NCI-H2196 treated with DMSO at 0.1 percent for 48 hours (cell line): ENCODE results near the gene CERT1.

Experiments
- DNase-seq: peaks from one replicate; lab custom pipeline; 2025; ENCODE audit not compliant: unreplicated experiment; lab: John Stamatoyannopoulos, UW

The CERT1 gene

GRCh38 chr5:75412111-75412990, 99.1 kb downstream of the CERT1 start:
- DNase-seq, result no peak

GRCh38 chr5:75405296-75405695, 106.1 kb downstream of the CERT1 start:
- DNase-seq, result no peak

DNA sequence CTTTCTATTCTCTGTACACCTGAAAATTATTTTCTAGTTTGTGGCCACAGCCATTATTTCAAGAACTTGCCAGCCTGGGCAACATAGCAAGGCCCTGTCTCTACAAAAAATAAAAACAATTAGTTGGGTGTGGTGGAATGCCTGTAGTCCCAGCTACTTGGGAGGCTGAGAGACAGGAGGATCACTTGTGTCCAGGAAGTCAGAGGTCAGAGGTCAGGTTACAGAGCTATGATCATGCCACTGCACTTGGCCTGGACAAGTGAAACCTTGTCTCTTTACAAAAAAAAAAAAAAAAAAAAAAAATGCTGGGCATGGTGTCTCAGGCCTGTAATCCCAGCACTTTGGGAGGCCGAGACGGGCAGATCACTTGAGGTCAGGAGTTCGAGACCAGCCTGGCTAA, 116.2 kb downstream of the CERT1 start:
- no peak for DNase-seq

DNA sequence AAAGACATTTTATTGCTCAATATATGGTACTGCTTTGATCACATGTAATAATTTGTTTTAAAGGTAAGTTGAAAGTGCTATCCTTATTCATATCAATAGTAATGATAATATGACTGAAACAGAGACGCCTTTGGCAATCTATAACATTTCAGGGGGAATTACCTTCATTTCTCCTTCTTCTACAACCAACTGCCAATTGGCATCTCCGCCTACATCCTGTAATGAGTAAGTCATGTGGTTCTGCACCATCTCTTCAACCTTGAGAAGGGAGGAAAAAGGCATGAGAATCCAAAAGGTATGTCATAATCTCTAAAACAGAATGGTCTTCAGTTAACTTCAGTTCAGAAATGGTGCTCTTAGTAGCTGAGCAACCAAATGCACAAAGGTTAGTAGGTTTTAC, 122.0 kb downstream of the CERT1 start:
- no peak for DNase-seq

- no peak for DNase-seq
Observed at GRCh38 chr5:75387806-75388205, 123.6 kb downstream of the CERT1 start.

GRCh38 chr5:75384218-75384617, 127.2 kb downstream of the CERT1 start:
- no peak for DNase-seq

GRCh38 chr5:75381456-75381855, 130.0 kb downstream of the CERT1 start:
- DNase-seq, result no peak

DNA sequence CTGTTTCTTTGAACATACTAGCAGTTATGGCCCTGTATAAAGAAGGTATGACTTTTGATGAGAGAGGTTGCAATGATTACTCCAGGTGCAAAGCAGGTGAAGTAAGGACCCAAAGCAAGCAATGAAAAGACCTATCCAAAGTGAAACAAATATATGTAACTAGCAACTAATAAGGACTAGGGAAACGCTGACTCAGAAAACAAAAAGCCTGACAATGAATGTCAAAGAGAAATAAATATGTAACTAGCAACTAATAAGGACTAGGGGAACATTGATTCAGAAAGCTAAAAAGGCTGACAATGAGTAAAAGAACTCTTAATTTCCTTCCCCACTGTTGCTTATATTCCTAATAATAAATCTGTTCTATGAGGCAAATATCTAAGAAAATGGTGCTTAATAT, 131.3 kb downstream of the CERT1 start:
- no peak for DNase-seq

DNA sequence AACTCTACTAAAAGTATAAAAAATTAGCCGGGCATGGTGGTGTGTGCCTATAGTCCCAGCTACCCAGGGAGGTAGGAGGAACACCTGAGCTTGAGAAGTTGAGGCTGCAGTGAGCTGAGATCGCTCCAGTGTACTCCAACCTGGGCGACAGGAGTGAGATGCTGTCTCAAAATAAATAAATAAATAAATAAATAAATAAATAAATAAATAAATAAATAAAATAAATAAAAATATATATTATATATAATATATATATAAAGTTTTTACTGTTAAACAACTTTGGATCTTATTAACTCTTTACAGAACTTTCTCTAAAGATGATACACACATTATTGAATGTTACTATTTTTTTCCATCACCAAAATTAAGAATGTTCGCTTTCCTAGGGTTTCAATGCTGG, 136.0 kb downstream of the CERT1 start:
- no peak for DNase-seq

DNA sequence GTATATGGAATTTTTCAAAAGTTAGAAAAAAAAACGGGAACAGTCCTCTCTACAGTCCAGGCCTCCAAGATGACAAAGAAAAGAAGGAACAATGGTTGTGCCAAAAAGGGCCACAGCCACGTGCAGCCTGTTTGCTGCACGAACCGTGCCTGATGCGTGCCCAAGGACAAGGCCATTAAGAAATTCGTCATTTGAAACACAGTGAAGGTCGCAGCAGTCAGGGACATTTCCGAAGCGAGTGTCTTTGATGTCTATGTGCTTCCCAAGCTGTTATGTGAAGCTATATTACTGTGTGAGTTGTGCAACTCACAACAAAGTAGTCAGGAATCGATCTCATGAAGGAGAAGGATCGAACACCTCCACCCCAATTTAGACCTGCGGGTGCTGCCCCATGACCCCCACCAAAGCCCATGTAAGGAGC, 137.0 kb downstream of the CERT1 start:
- DNase-seq, result no peak

GRCh38 chr5:75373862-75374261, 137.6 kb downstream of the CERT1 start:
- no peak for DNase-seq

- no peak for DNase-seq
Observed at GRCh38 chr5:75368391-75368790, 143.0 kb downstream of the CERT1 start.

DNA sequence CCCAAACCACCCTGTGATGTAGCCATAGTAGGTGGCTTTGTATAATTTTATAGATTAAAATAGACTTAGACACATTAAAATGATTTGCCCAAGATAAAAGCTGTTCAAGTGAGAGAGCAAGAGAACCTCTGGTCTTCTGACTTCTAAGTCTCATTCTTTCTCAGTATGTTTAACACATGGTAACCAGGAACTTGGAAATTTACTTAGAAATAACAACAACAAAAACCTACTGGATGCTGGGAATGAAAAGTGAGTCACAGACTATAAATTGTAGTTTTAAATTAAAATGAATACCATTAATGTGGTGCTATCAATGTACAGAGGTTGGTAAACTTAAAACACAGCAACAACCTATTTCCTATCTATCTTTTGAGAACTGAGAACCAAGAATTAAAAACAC, 144.0 kb downstream of the CERT1 start:
- DNase-seq, result no peak

DNA sequence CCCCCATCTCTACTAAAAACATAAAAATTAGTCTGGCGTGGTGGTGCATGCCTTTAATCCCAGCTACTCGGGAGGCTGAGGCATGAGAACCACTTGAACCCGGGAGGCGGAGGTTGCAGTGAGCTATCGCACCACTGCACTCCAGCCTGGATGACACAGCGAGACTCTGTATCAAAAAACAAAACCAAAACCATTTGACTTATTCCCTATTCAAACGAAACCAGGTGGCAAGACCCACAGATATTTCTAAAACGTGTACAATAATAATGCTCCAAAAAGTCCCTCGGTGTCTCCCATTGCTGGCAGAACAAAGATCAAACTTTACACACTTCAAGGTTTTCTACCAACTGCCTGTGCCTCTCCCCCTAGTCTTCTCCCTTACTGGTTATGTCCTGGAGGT, 144.6 kb downstream of the CERT1 start:
- no peak for DNase-seq

- no peak for DNase-seq
Observed at GRCh38 chr5:75365740-75366139, 145.7 kb downstream of the CERT1 start.

DNA sequence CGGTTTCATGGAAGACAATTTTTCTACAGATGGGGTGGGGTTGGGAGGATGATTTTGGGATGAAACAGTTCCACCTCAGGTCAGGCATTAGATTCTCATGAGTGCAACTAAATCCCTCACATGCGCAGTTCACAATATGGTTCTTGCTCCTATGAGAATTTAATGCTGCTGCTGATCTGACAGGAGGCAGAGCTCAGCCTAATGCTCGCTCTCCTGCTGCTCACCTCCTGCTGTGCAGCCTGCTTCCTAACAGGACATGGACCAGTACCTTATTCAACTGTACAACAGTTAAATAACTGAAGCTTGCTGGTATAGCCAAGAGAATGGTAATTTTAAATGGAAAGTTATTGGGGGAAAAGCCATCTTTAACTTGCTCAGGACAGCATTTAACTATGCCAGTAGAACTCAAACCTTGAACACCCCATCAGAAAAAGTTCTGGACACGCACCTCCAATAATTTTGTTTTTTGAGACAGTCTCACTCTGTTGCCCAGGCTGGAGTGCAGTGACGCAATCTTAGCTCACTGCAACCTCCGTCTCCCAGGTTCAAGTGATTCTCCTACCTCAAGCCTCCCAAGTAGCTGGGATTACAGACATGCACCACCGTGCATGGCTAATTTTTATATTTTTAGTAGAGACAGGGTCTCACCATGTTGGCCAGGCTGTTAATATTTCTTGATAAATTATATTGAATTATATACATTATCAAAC, 146.7 kb downstream of the CERT1 start:
- DNase-seq, result no peak

GRCh38 chr5:75363726-75364495, 147.5 kb downstream of the CERT1 start:
- DNase-seq, result peak; percentile 29

GRCh38 chr5:75363111-75363510, 148.3 kb downstream of the CERT1 start:
- DNase-seq, result no peak

GRCh38 chr5:75362474-75362975, 148.9 kb downstream of the CERT1 start:
- DNase-seq, result no peak

DNA sequence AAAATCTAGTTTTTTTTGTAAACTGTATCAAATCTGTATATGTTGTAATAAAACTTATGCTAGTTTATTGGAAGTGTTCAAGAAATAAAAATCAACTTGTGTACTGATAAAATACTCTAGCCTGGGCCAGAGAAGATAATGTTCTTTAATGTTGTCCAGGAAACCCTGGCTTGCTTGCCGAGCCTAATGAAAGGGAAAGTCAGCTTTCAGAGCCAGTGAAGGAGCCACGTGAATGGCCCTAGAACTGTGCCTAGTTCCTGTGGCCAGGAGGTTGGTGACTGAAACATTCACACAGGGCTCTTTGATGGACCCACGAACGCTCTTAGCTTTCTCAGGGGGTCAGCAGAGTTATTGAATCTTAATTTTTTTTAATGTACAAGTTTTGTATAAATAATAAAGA, 150.1 kb downstream of the CERT1 start:
- no peak for DNase-seq

GRCh38 chr5:75358117-75358516, 153.3 kb downstream of the CERT1 start:
- no peak for DNase-seq
